ENCODE results near the gene TNFRSF6B.

GRCh38 chr20:63733579-63734081 is 37.2 kb downstream of the TNFRSF6B start:
- no peak for TF ChIP-seq CTCF (IDR thresholded peaks at IDR 0.05; ENCODE audit: borderline replicate concordance, extremely low read depth, low read length, poor library complexity, severe bottlenecking)
- TF ChIP-seq EZH2 (IDR thresholded peaks at IDR 0.05; ENCODE audit: borderline replicate concordance, low read depth, low read length, severe bottlenecking) = no peak
